ENCODE data around the gene NPPC.

DNA sequence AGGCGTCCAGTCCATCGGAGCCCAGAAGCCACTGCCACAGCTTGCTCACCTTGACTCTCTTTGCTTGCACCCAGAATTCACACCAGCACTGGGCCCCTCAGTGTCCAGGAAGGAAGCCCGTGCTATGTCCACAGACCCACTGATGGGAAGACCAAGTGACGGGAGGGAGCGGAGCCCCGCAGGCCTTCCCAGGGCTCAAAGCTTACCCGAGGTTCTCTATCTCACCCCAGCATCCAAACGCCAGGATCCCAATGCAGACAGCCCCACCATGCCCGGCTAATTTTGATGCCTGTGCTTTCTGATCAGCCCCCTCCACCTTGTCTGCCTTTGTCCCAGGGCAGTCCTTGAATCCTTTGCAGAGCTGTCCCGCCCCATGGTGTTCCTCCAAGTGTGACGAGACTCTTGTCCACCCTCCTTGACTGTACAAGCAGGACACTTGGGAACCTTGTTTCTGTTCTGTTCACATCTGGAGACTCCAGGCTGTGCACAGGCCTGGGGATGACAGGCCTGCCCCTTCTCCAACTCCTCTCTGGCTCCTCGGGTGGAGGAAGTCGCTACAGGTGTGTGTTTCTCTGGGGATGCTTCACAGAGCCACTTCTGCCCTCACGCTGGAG is 12.0 kb downstream of the NPPC start:
- TF ChIP-seq EZH2phosphoT487 (IDR thresholded peaks at IDR 0.05; ENCODE audit: insufficient read depth, low read depth) (no peak), EZH2 (IDR thresholded peaks at IDR 0.05; ENCODE audit: insufficient read depth, poor library complexity, severe bottlenecking) (no peak)

Measured in GM23248 (cell line).